ENCODE data around the gene SORT1.
"Not testable (repeated sequence)": the region's sequence is repeated elsewhere in the genome, so short reads cannot be mapped to it uniquely, and the experiment has no call there.

Gene SORT1

DNA sequence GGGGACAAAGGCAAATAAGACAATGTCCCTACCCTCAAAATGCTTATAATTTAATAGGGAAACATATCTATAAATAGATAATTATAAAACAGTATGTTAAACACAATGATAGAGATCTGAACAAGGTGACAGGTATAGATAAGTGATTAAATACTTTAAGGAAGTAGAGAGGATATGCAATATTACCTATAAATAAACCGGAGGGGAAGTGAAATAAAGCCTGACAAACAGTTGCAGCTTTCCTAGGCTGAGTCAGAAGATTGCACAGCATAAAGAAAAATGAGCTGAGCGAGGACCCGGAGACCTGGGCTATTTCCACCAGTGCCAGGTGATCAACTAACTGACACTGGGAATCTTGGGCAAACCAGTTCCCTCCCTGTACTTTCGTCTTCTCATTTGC lies 103.2 kb downstream of the SORT1 start:
- DNase-seq = no peak

DNA sequence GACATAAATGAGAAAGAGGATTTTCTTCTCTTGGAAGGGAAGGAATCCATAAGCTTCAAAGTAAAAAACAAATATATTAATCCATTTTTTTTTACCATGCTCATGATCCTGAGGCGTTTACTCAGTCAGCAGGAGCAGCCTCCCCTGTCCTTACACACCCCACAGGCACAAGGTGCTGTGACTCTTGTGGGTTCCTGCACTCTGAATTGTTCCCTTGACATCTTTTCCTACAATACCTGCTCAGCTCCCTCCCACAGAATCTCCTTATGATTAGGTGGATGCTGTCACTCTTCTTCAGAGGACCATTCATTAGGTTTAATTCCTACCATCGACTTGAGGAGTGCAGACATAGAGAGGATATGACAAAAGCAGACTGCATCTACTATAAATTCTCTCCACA lies 104.7 kb downstream of the SORT1 start:
- DNase-seq = no peak

DNA sequence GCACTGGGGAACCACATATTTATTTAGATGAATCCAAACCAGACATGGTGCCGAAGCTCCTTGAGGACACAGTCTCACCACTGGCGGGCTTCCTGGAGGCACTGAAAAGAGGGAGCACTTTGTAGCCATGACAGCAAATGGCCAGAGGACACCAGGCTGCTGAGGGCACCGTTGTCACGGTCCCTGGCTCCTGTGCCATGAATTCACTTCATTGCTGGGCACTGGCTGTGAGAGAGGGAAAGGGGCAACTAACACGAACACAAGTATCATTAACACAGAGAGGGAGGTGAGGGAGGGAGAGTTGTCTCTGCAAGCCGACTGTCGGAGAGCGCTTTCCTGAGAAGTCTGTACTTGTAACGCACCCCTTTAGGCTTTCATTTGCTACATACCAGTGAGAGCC lies 105.4 kb downstream of the SORT1 start:
- no peak for DNase-seq

DNA sequence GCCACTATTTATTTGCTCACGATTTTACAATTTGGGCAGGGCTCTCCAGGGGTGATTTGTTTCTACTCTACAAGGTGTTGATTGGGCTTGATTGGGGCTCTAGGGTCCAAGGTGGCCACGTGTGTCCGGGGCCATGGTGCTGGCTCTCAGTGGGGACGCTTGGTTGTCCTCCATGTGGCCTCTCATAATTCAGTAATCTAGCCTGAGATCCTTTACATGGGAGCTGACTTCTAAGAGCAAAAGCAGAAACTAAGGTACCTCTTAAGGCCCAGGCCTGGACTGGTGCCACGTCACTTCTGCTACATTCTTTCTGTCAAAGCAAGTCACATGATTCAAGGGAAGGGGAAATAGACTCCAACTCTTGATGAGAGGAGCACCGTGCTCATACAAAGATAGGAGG lies 106.7 kb downstream of the SORT1 start:
- DNase-seq = no peak

DNA sequence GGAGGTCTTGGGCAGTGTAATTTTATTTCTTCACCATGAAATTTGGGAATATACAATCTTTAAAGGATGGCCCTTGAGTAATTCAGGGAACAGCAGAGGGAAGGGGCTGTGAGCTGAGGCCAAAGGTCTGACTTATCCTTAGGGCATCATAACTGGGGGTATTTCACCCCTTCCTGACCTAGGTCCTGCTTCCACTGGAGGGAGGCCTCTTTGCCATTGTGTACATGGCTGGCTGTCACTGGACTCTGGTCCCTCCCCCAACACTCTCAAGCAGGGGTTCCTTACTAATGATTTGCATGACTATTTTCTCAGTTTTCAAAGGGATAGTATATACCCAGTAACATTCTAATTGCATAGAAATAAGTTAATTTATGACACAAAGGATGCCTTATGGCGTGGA lies 107.6 kb downstream of the SORT1 start:
- DNase-seq = no peak

DNA sequence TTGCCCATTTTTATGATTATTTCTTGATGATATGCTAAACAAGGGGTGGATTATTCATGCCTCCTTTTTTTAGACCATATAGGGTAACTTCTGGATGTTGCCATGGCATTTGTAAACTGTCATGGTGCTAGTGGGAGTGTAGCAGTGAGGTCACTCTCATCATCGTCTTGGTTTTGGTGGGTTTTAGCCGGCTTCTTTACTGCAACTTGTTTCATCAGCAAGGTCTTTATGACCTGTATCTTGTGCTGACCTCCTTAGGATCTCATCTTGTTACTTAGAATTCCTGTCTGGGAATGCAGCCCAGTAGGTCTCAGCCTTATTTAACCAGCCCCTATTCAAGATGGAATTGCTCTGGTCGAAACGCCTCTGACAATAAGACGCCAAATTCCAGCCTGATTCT lies 111.0 kb downstream of the SORT1 start:
- not testable (repeated sequence) for DNase-seq

DNA sequence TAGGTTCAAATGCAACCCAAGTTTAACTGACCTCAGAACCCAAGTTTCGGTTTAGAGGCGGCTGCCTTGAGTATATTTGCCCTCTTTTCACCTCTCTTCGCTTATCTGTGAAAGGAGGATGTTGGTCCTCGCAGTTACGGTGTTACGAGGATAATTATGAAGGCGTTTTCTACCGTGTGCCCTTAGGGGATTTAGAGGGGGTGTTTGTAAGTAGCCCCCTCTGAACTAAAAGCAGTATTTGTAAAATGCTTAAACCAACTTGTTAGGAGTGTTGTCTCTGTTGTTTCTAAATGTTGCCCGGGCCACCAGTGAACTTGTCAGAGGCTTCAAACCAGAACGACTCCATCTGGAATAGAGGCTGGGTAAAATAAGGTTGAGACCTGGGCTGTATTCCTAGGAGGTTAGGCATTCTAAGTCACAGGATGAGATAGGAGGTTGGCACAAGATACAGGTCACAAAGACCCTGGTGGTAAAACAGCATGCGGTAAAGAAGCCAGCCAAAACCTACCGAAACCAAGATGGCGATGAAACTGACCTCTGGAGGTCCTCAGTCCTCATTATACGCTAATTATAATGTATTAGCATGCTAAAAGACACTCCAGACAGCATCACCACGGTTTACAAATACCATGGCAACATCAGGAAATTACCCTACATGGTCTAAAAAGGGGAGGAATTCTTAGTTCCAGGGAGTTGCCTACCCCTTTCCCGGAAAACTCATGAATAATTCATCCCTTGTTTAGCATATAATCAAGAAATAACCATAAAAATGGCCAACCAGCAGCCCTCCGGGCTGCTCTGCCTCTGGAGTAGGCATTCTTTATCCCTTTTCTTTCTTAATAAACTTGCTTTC lies 113.7 kb downstream of the SORT1 start:
- DNase-seq = no peak

DNA sequence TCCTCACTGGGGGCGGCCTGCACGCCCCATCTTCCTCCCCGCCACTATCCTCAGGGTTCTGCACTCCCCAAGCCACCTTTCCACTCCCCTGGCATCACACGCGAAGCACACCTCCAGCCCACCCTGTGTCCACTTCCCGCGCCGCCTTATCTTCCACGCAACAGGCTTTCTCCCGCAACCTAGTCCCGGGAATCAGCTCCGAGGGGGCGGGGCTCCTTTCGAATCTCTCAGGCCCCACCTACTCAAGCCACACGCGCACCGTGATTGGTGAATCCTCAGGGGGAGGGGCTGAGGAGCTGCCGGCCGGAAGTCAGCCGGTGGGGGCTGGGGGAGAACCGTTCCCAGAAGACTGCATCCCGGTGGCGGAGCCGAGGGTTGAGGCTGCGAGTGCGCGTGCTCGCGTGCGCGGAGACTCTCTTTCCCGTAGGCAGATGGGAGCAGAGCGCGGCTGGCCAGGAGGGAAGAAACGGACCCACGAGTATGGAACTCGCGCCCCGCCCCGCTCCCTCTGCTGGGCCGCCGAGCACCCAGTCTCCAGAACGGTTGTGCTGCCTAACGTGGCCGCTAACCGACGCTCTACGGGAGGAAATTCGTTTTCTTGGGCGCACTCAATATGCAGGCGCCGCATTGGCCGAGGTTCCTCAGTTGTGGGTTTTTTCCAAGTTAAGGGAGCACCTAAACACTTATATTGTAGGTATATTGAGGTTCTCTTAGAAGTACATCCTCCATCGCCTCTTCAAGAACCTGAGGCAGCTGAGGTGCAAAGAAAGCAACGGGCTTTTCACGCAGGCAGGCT lies 114.6 kb downstream of the SORT1 start, which contains the start of gene PSRC1:
PSRC1 (minus strand) TSS at position 194 of the 796 bp plus-strand sequence.
- peak; percentile 95 for DNase-seq

DNA sequence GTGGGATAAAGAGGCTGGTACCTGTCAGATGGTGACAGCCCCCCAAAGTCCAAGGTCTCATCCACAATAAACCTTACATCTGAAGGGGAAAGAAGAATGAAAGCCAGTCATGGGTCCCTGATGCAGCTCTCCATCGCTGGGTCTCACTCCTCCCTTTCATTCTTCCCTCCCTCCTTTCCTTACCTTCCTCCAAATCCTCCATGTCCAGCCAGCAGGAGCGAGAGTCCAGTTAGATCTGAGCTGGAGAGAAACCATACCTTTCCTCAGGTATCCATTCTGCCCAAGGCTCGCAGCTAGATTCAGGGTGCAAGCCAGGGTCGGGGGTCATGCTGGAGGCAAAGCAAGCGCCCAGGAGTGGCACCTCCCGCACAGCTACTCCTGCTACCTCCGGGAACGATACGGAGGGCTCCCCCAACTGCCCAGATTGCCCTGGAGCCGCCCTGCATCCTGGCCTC lies 115.2 kb downstream of the SORT1 start:
- no peak for DNase-seq

DNA sequence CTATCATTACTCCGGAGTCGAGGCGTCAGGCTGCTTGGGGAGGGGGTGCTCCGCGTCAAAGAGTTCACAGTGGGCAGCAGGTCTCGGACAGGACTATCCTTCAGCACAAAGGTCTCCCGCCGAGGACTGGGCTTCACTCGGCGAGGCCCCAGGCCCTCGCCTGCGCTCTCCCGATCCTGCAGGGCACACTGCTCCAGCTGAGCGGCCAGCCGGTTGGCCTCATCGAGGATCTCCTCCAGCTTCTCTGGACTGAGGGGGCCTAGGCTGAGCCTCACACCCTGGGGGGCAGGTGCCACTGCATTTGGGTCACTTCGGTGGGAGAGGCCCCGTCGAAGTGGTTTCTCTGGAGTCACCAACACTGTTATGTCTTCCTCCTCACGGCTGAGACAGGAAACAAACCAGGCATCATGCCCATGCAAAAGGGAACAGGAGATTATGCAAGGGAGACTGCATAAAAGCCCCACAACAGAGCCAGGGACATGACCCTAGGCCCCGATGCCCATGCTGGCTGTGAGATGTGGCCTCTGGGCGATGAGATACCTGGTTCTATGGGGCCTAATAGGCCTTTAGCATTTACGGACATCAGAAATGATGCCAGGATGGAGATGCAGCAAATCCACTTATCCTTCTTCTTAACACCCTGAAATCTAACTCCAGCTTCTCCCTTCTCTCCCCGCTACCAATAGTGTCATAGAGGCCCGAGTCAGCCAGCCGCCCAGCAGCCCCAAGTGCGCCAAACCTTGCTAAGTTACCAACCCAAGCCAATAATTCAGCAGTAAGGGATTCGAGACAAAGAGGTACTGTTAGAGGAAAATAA lies 115.8 kb downstream of the SORT1 start:
- DNase-seq = no peak

DNA sequence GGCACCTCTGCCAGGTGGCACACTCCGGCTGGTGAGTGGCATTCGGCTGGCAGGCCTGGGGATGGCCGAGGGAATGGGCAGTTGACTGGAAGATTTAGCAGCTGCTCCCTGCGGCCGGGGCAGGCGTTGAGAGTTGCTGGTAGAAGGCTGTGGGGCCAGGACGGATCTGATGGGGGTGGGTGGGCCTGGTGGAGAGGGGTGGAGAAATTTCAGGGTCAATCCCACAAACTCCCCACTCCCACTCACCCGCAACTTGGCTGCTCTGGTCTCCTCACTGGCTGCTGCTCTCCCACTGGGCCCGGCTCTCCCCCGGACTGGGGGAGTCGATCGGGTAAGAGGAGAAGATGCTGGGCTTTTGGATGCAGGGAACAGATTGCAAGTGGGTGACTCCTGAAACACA lies 116.9 kb downstream of the SORT1 start:
- no peak for DNase-seq

DNA sequence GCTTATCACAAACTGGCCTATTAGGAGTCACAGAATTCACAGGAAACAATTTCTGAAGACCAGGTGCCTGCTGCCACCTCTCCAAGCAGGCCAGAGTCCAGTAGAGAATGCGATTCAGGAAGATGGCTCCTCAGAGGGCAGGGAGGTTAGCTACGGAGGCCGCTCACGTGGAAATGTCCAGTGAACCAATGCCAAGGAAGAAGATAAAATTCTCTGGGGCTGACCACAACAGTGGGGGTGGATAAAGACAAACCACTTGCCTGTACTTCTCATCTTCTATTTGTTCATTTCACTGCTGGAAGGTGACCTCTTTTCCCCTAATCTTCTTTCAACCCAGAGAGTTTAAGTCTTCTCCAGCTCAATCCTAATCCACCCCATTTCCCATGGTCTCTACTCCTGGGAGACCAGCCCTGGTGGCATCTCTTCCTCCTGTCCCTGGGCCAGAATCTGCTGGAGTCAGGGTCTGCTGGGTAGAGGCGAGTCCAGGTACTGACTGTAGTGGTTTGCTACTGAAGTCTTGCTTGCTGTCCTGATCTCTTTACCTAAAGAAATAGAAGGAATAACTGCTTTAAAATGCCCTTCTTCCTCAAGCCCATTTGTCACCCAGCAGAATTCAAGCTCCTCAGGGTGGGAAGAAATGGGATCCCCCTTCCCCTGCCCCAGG lies 118.0 kb downstream of the SORT1 start:
- no peak for DNase-seq

DNA sequence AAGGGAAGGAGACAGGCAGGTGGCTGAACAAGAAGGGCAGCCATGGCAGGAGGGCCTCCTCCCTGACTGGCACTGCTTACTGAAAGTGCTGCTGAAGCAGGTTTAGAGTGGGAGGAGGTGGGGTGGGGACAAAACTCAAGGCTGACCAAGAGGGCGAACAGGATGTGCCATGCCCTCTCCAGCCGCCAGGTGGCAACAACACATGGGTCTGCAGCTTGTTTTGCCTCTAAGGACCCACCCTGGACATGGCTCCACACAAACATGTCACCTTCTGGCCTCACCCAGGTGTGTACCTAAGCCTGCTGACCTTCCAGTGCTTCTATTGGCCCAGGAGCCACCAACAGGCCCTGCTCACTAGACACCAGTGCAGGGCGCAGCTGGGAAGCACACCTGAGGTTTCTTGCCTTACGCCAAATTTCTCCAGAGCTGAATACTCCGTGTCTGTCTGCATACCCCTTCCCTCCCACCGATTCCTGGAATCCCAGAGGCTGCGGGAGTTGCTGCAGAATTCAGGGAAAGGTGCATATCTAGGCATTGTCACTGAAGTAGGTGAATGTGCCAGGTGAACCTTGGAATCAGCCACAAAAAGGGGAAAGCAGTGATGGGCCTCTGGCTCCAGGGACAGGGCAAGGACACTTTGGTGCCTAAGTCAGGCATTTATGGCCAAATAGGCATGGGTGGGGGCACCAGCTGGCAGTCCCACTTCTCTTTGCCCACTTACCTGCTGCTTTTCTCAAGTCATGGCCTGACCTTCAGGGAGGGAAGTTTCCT lies 120.1 kb downstream of the SORT1 start:
- peak; percentile 59 for DNase-seq

DNA sequence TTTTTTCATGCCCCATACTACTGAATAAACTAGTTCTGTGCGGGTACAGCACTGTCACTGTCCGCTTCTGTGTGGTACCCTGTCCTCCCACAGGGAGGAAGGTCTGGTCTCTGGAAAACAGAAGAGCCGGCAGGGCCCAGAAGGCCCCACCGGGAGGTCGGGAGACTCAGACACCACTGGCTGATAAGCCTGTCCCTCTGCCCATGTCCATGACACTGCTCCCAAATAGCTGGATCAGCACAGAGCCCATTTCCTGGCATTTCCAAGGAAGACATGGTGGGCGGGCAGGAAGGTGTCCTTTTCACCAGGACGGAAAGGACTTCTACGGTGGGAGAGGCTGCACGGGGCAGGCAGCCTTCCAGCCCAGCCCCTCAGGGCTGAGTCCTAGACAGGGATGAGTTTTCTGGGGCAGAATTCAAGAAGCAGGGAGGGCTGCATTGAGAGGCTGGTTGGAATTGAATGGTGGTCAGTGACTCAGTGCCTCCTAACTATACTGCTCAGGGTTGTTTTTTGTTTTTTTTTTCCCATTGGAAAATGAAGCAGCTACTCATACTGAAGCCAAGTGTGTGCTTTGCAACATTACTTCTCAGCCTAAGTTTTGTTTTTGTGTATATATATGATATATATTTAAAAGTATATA lies 121.9 kb downstream of the SORT1 start:
- DNase-seq = peak; percentile 74

DNA sequence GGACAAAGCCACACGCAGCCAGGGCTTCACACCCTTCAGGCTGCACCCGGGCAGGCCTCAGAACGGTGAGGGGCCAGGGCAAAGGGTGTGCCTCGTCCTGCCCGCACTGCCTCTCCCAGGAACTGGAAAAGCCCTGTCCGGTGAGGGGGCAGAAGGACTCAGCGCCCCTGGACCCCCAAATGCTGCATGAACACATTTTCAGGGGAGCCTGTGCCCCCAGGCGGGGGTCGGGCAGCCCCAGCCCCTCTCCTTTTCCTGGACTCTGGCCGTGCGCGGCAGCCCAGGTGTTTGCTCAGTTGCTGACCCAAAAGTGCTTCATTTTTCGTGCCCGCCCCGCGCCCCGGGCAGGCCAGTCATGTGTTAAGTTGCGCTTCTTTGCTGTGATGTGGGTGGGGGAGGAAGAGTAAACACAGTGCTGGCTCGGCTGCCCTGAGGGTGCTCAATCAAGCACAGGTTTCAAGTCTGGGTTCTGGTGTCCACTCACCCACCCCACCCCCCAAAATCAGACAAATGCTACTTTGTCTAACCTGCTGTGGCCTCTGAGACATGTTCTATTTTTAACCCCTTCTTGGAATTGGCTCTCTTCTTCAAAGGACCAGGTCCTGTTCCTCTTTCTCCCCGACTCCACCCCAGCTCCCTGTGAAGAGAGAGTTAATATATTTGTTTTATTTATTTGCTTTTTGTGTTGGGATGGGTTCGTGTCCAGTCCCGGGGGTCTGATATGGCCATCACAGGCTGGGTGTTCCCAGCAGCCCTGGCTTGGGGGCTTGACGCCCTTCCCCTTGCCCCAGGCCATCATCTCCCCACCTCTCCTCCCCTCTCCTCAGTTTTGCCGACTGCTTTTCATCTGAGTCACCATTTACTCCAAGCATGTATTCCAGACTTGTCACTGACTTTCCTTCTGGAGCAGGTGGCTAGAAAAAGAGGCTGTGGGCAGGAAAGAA lies 122.9 kb downstream of the SORT1 start:
- peak; percentile 73 for DNase-seq

DNA sequence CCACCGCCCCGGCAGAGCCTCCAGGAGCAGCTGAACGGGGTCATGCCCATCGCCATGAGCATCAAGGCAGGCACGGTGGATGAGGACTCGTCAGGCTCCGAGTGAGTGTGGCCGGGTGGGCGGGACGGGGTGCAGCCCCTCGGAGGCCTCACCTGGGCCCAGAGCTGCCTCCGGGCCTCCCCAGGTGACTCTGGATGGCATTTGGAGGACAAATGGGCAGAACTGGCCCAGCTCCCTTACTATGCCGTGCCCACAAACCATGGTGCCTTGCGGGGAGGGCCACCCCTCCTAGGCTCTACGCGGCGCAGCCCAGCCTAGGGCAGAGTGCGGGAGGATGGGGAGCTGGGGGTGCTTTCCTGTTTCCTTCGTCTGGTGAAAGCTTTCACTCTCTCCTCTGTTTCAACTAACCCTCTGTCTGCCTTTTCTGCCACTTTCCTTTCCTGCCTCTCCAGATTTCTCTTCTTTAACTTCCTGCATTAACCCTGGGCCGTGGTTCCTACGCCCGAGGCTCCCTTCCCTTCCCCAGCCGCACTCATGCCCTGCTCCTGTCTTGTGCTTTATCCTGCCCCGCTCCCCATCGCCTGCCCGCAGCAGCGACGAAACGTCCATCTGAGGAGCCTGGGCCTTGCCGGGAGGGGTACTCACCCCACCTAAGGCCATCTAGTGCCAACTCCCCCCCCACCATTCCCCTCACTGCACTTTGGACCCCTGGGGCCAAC lies 124.0 kb downstream of the SORT1 start:
- no peak for DNase-seq

DNA sequence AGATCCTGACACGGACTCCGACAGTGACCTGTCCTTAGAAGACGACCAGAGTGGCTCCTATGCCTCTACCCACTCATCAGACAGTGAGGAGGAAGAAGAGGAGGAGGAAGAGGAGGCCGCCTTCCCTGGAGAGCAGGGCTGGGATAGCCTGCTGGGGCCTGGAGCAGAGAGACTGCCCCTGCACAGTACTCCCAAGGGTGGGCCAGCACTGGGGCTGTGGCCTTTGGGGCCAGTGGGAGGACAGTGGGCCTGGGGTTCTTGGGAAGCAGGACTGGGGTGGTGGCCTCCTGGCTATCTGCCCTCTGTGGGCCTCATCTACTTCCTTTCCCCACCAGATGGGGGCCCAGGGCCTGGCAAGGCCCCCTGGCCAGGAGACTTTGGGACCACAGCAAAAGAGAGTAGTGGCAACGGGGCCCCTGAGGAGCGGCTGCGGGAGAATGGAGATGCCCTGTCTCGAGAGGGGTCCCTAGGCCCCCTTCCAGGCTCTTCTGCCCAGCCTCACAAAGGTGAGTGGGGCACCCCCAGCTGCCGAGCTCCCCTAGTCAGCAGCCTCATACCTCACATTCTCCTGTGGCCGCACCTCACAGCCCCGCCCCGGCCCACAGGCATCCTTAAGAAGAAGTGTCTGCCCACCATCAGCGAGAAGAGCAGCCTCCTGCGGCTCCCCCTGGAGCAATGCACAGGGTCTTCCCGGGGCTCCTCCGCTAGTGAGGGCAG lies 124.7 kb downstream of the SORT1 start:
- DNase-seq = no peak

Data from fibroblast of skin of back (primary cell).